IMR-90 (cell line): Measurements from ENCODE around the gene GNAS-AS1.

Experiments used
- CTCF ChIP-seq: conservative IDR thresholded peaks from 2 replicates; pipeline ENCODE4 v1.5.1; 2012; ENCODE audit warnings: mild to moderate bottlenecking, low read depth, low read length, improper control_type of control experiment
- ELK1 ChIP-seq: fragments of 150-350 bp; IDR thresholded peaks from 2 replicates; pipeline ENCODE4 v1.6.1; 2016; ENCODE audit warnings: low read depth, mild to moderate bottlenecking, low read length, moderate library complexity, borderline replicate concordance

- TF ChIP-seq CTCF (no peak), ELK1 (no peak)
Observed at GRCh38 chr20:58816957-58817651, 33.6 kb downstream of the GNAS-AS1 start.
